ENCODE data around the gene RPL27A.

RPL27A gene

GRCh38 chr11:8729067-8729466 is 46.5 kb downstream of the RPL27A start:
- TF ChIP-seq CTCF (IDR thresholded peaks at IDR 0.05; ENCODE audit: extremely low read depth, insufficient read depth, missing control alignments): no peak
- in situ Hi-C loops (cut with MboI; ENCODE audit: low pct_unique_long_range_greater_than_20kb, low sequenced_read_pairs, unreplicated experiment): no loop called here
- DNase-seq (ENCODE audit: low spot score): no peak

GRCh38 chr11:8729837-8730696 is 47.5 kb downstream of the RPL27A start:
- peak; percentile 28 for TF ChIP-seq CTCF (IDR thresholded peaks at IDR 0.05; ENCODE audit: extremely low read depth, insufficient read depth, missing control alignments)
- no peak for DNase-seq (ENCODE audit: low spot score)
- in situ Hi-C loops (cut with MboI; ENCODE audit: low pct_unique_long_range_greater_than_20kb, low sequenced_read_pairs, unreplicated experiment): no loop called here

- TF ChIP-seq CTCF (IDR thresholded peaks at IDR 0.05; ENCODE audit: extremely low read depth, insufficient read depth, missing control alignments): no peak
- DNase-seq (ENCODE audit: low spot score): no peak
- in situ Hi-C loops (cut with MboI; ENCODE audit: low pct_unique_long_range_greater_than_20kb, low sequenced_read_pairs, unreplicated experiment): no loop called here
Measured at GRCh38 chr11:8730697-8731020, 48.1 kb downstream of the RPL27A start.

GRCh38 chr11:8731647-8732323 is 49.2 kb downstream of the RPL27A start:
- no peak for TF ChIP-seq CTCF (IDR thresholded peaks at IDR 0.05; ENCODE audit: extremely low read depth, insufficient read depth, missing control alignments)
- DNase-seq (ENCODE audit: low spot score): no peak
- in situ Hi-C loops (cut with MboI; ENCODE audit: low pct_unique_long_range_greater_than_20kb, low sequenced_read_pairs, unreplicated experiment): no loop called here

- TF ChIP-seq CTCF (IDR thresholded peaks at IDR 0.05; ENCODE audit: extremely low read depth, insufficient read depth, missing control alignments): no peak
- in situ Hi-C loops (cut with MboI; ENCODE audit: low pct_unique_long_range_greater_than_20kb, low sequenced_read_pairs, unreplicated experiment): no loop called here
- no peak for DNase-seq (ENCODE audit: low spot score)
Measured at GRCh38 chr11:8732324-8732670, 49.7 kb downstream of the RPL27A start.

- in situ Hi-C loops (cut with MboI; ENCODE audit: low pct_unique_long_range_greater_than_20kb, low sequenced_read_pairs, unreplicated experiment): no loop called here
- no peak for TF ChIP-seq CTCF (IDR thresholded peaks at IDR 0.05; ENCODE audit: extremely low read depth, insufficient read depth, missing control alignments)
- no peak for DNase-seq (ENCODE audit: low spot score)
Measured at GRCh38 chr11:8732748-8733241, 50.2 kb downstream of the RPL27A start.

All from GM13977 (cell line).